Endothelial cell of umbilical vein (primary cell): ENCODE data around the gene PCLO. TPM values are rescaled to one million over a fixed set of nuclear protein-coding genes. Genes with fewer than 3 reads are reported as not detected.

Experiments used
- BruUV-seq: library from RNA; stranded (reverse); fragments of 400-500 nt; replicated peaks from 2 replicates; lab custom pipeline; 2021; lab: Mats Ljungman, UMichigan
- CTCF ChIA-PET: fragments of 300-600, 350-600 bp; sonication (Branson Sonifier 250); formaldehyde crosslinking; loops from one replicate; lab custom pipeline; 2021; ENCODE audit warnings: antibody characterized with exemption, inconsistent platforms; lab: Charles Lee
- POLR2A ChIA-PET: fragments of 300-600, 350-600 bp; sonication (Branson Sonifier 250); formaldehyde crosslinking; loops from one replicate; lab custom pipeline; 2021; ENCODE audit warnings: antibody characterized with exemption, inconsistent platforms; lab: Charles Lee
- DNase-seq: peaks from one replicate; pipeline ENCODE4 v3.0.0-alpha.2; 2011; ENCODE audit warnings: low read depth, low spot score
- FAIRE-seq: peaks from 2 replicates; lab custom pipeline; 2011; peaks lifted over from hg19 to GRCh38; lab: Jason Lieb, UNC
- H2AFZ ChIP-seq: 2 replicates; pipeline ENCODE4 v1.6.0; 2012; ENCODE audit warnings: low read depth, low read length, control low read depth, inconsistent platforms
- H3K27ac ChIP-seq: 2 replicates; pipeline ENCODE4 v1.5.1; 2011; ENCODE audit warnings: low read depth, mild to moderate bottlenecking, control low read depth, low read length, moderate library complexity; ENCODE audit not compliant: insufficient read depth
- H3K27me3 ChIP-seq, 2 experiments: 2 replicates each; pipeline versions ENCODE4 v1.6.0 to v1.6.1; 2011; ENCODE audit warnings: low read length in 2 of 2, mixed read lengths in 1 of 2; ENCODE audit not compliant: control insufficient read depth in 2 of 2, insufficient read depth in 2 of 2
- H3K36me3 ChIP-seq, 2 experiments: 2 replicates in 1 of 2; 3 replicates in 1 of 2; pipeline ENCODE4 v1.5.1; 2011; ENCODE audit warnings: low read length in 2 of 2, mild to moderate bottlenecking in 1 of 2, moderate library complexity in 1 of 2; ENCODE audit not compliant: control insufficient read depth in 2 of 2, insufficient read depth in 2 of 2; ENCODE audit errors: extremely low read depth in 1 of 2
- H3K4me1 ChIP-seq: 3 replicates; pipeline ENCODE4 v1.5.1; 2011; ENCODE audit warnings: mild to moderate bottlenecking, low read length; ENCODE audit not compliant: control insufficient read depth, insufficient read depth; ENCODE audit errors: extremely low read depth
- H3K4me2 ChIP-seq: 2 replicates; pipeline ENCODE4 v1.6.1; 2011; ENCODE audit warnings: low read length, control low read depth, mixed read lengths; ENCODE audit not compliant: insufficient read depth
- H3K4me3 ChIP-seq, 3 experiments: fragments of 200-600 bp in 1 of 3; sonication (generic), shearing (Covaris generic) in 1 of 3; replicated peaks in 1 of 3; 2 replicates each; pipeline ENCODE4 v1.5.1; 2011 to 2016; ENCODE audit warnings: control low read depth in 3 of 3, low read length in 3 of 3, mild to moderate bottlenecking in 2 of 3, inconsistent platforms in 1 of 3, low read depth in 1 of 3, moderate library complexity in 1 of 3; ENCODE audit not compliant: insufficient read depth in 1 of 3
- H3K79me2 ChIP-seq: 2 replicates; pipeline ENCODE4 v1.6.0; 2012; ENCODE audit warnings: low read length, inconsistent platforms; ENCODE audit not compliant: control insufficient read depth, insufficient read depth
- H3K9ac ChIP-seq: replicated peaks from 2 replicates; pipeline ENCODE3; 2011; ENCODE audit warnings: low read length, control low read depth; ENCODE audit not compliant: insufficient read depth; ENCODE audit errors: extremely low read depth
- H3K9me1 ChIP-seq: replicated peaks from 3 replicates; pipeline ENCODE4 v1.6.0; 2011; ENCODE audit warnings: mild to moderate bottlenecking, low read length; ENCODE audit not compliant: control insufficient read depth, insufficient read depth; ENCODE audit errors: extremely low read depth
- H3K9me3 ChIP-seq: replicated peaks from 2 replicates; pipeline ENCODE4 v1.5.1; 2012; ENCODE audit warnings: low read length, inconsistent platforms; ENCODE audit not compliant: control insufficient read depth, insufficient read depth
- H4K20me1 ChIP-seq: replicated peaks from 2 replicates; pipeline ENCODE3; 2011; ENCODE audit warnings: mild to moderate bottlenecking, low read length; ENCODE audit not compliant: control insufficient read depth, insufficient read depth; ENCODE audit errors: extremely low read depth
- EZH2 ChIP-seq: IDR thresholded peaks from 2 replicates; pipeline ENCODE4 v1.6.1; 2012; ENCODE audit warnings: borderline replicate concordance, low read depth, mild to moderate bottlenecking, moderate library complexity, low read length, inconsistent platforms; ENCODE audit not compliant: severe bottlenecking
- FOS ChIP-seq: IDR thresholded peaks from 2 replicates; pipeline ENCODE4 v1.6.1; 2011; ENCODE audit warnings: mild to moderate bottlenecking, low read length, moderate library complexity, borderline replicate concordance; ENCODE audit not compliant: insufficient read depth
- GATA2 ChIP-seq: IDR thresholded peaks from 2 replicates; pipeline ENCODE4 v1.7.0; 2011; ENCODE audit warnings: low read depth, mild to moderate bottlenecking, moderate library complexity, mixed read lengths, low read length; ENCODE audit not compliant: insufficient read length, insufficient read depth
- JUN ChIP-seq: IDR thresholded peaks from 2 replicates; pipeline ENCODE4 v1.6.1; 2011; ENCODE audit warnings: borderline replicate concordance, low read depth; ENCODE audit not compliant: insufficient read length, insufficient read depth
- MYC ChIP-seq: IDR thresholded peaks from one replicate; pipeline ENCODE4 v1.6.1; 2011; ENCODE audit warnings: mild to moderate bottlenecking, low read depth, low read length
- POLR2A ChIP-seq: IDR thresholded peaks from 2 replicates; pipeline ENCODE4 v1.6.1; 2012; ENCODE audit warnings: low read depth, mild to moderate bottlenecking, control low read depth, low read length
- POLR2AphosphoS5 ChIP-seq: IDR thresholded peaks from 2 replicates; pipeline ENCODE4 v1.6.1; 2012; ENCODE audit warnings: low read depth, mild to moderate bottlenecking, control low read depth, low read length, moderate library complexity; ENCODE audit not compliant: insufficient read depth
- dilution Hi-C: fragments of 300-500 bp; cut with MboI; formaldehyde crosslinking; loops from one replicate; pipeline ENCODE4 v1.15.0; 2019; ENCODE audit warnings: low sequenced_read_pairs; ENCODE audit not compliant: extremely low pct_ligation_motif_present
- intact Hi-C: fragments of 100-400 bp; cut with micrococcal nuclease; formaldehyde crosslinking; loops from one replicate; pipeline ENCODE4 v1.10.0; 2022
- polyA plus RNA-seq, 4 experiments: library from polyadenylated mRNA; depleted of rRNA in 3 of 4; stranded (reverse) in 3 of 4; unstranded in 1 of 4; fragments of >200 nt; gene quantifications; 2 replicates each; pipeline versions ENCODE4 v1.2.1 to v1.2.3, GENCODE V29; 2011 to 2012; ENCODE audit warnings: missing spikeins in 1 of 4
- total RNA-seq: library from RNA; stranded (reverse); gene quantifications from 2 replicates; pipeline ENCODE4 v1.2.3, GENCODE V29; 2021
- TF ChIP-seq, protein P1 (sequence below), 2 donors: IDR thresholded peaks; 1 replicate in 1 of 2; 2 replicates in 1 of 2; pipeline ENCODE4 v1.5.1; 2011; ENCODE audit warnings: low read length in 2 of 2, mild to moderate bottlenecking in 2 of 2, moderate library complexity in 2 of 2, control low read depth in 1 of 2, inconsistent platforms in 1 of 2, low read depth in 1 of 2; ENCODE audit not compliant: insufficient read depth in 1 of 2; ENCODE audit errors: extremely low read depth in 1 of 2
- TF ChIP-seq, protein P2 (sequence below): IDR thresholded peaks from 2 replicates; pipeline ENCODE4 v1.6.1; 2011; ENCODE audit not compliant: insufficient read depth, insufficient read length

PCLO gene
- total and polyA plus RNA-seq, 2 donors (not counting 3 experiments of a cell fraction or from before 2014, with no cell fraction given), result 0.04 to 0.75 TPM

DNA sequence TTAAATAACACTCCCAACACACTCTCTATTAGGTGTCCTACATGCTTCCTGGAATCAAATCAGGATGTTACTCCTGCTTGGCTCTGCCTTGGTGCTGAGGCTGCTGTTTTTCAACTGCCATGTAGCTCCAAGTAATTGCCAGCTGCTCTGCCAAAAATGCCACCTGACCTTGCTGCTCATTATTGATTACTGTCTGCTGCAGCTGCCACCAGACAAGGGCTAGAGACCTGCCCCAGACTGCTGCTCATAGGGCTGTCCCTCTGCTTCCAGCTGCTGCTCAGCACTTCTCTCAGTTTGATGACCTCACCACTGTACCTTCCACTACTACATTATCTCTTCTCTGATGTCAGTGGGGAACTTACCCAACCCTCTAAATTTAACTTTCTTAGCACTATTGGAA, 102.5 kb downstream of the PCLO start:
- CTCF ChIA-PET, result interaction anchor here (1.1 kb wide), 2 partner anchors 9 to 59 kb away, joined by 3 read pairs; no protein-coding TSS in a partner anchor
- POLR2A ChIA-PET, result no interaction called here
- DNase-seq, result no peak
- Histone ChIP-seq H3K9ac (no peak overlapping the region), H3K36me3 (no peaks in the 10 kb centered on the region), H3K9me1 (no peaks in the 10 kb centered on the region), H3K4me2 (no peak overlapping the region), H3K79me2 (no peaks in the 10 kb centered on the region), H3K27me3 (no peaks in the 10 kb centered on the region), H3K4me1 (no peaks in the 10 kb centered on the region), H3K9me3 (no peaks in the 10 kb centered on the region), H3K27ac (no peak overlapping the region), H2AFZ (no peak overlapping the region), H3K4me3 (no peak overlapping the region), H4K20me1 (no peaks in the 10 kb centered on the region)
- no peak for FAIRE-seq
- intact Hi-C loops, result no loop called here
- dilution Hi-C loops, result no loop called here
- TF ChIP-seq MYC (no peak), GATA2 (no peak), JUN (no peak), FOS (no peak), POLR2A (no peak), EZH2 (no peak), POLR2AphosphoS5 (no peak)
- TF ChIP-seq, protein P1, sequence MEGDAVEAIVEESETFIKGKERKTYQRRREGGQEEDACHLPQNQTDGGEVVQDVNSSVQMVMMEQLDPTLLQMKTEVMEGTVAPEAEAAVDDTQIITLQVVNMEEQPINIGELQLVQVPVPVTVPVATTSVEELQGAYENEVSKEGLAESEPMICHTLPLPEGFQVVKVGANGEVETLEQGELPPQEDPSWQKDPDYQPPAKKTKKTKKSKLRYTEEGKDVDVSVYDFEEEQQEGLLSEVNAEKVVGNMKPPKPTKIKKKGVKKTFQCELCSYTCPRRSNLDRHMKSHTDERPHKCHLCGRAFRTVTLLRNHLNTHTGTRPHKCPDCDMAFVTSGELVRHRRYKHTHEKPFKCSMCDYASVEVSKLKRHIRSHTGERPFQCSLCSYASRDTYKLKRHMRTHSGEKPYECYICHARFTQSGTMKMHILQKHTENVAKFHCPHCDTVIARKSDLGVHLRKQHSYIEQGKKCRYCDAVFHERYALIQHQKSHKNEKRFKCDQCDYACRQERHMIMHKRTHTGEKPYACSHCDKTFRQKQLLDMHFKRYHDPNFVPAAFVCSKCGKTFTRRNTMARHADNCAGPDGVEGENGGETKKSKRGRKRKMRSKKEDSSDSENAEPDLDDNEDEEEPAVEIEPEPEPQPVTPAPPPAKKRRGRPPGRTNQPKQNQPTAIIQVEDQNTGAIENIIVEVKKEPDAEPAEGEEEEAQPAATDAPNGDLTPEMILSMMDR (IDR thresholded peaks at IDR 0.05; ENCODE audit: extremely low read depth in 1 of 2, insufficient read depth in 1 of 2, low read depth in 1 of 2, low read length in 2 of 2), result no peak
- TF ChIP-seq, protein P2, sequence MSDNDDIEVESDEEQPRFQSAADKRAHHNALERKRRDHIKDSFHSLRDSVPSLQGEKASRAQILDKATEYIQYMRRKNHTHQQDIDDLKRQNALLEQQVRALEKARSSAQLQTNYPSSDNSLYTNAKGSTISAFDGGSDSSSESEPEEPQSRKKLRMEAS, result no peak
- BruUV-seq, result no TSS peak
